HG02759 (cell line): ENCODE measurements around the gene GSTT4.
"Not testable (repeated sequence)": the region's sequence is repeated elsewhere in the genome, so short reads cannot be mapped to it uniquely, and the experiment has no call there.

ENCODE experiments used
- ATAC-seq: cut with Tn5 transposase; IDR thresholded peaks from one replicate; pipeline ENCODE4 v1.9.1; 2021; ENCODE audit warnings: mild to moderate bottlenecking, moderate library complexity; ENCODE audit not compliant: unreplicated experiment

The GSTT4 gene

GRCh38 chr22:24005201-24005600 is at the start of gene GSTT4:
TSS of gene GSTT4 (minus strand) at chr22:24005453. CDS start at chr22:24005356, 97 bp downstream.
- no peak for ATAC-seq

GRCh38 chr22:24054356-24054755 is 49.1 kb upstream of the GSTT4 start:
- no peak for ATAC-seq

GRCh38 chr22:24053481-24054226 is 48.4 kb upstream of the GSTT4 start:
- ATAC-seq: peak; percentile 68

- no peak for ATAC-seq
Observed at GRCh38 chr22:24051568-24051967, 46.3 kb upstream of the GSTT4 start.

- no peak for ATAC-seq
Observed at GRCh38 chr22:24051028-24051427, 45.8 kb upstream of the GSTT4 start.

- ATAC-seq: no peak
Observed at GRCh38 chr22:24049978-24050377, 44.7 kb upstream of the GSTT4 start.

- no peak for ATAC-seq
Observed at GRCh38 chr22:24049211-24049610, 44.0 kb upstream of the GSTT4 start.

GRCh38 chr22:24046024-24046423 is 40.8 kb upstream of the GSTT4 start:
- ATAC-seq: no peak

- no peak for ATAC-seq
Observed at GRCh38 chr22:24043958-24044357, 38.7 kb upstream of the GSTT4 start.

- not testable (repeated sequence) for ATAC-seq
Observed at GRCh38 chr22:24043465-24043864, 38.2 kb upstream of the GSTT4 start.

GRCh38 chr22:24040946-24041345 is 35.7 kb upstream of the GSTT4 start:
- ATAC-seq: no peak

- no peak for ATAC-seq
Observed at GRCh38 chr22:24039046-24039445, 33.8 kb upstream of the GSTT4 start.

- no peak for ATAC-seq
Observed at GRCh38 chr22:24037851-24038765, 32.9 kb upstream of the GSTT4 start.

GRCh38 chr22:24035296-24035695 is 30.0 kb upstream of the GSTT4 start:
- no peak for ATAC-seq

- ATAC-seq: no peak
Observed at GRCh38 chr22:24033731-24034130, 28.5 kb upstream of the GSTT4 start.

GRCh38 chr22:24030186-24030702 is 25.0 kb upstream of the GSTT4 start:
- no peak for ATAC-seq

GRCh38 chr22:24029304-24029703 is 24.1 kb upstream of the GSTT4 start:
- ATAC-seq: no peak

GRCh38 chr22:24028533-24028932 is 23.3 kb upstream of the GSTT4 start:
- no peak for ATAC-seq

- no peak for ATAC-seq
Observed at GRCh38 chr22:24027991-24028390, 22.7 kb upstream of the GSTT4 start.

GRCh38 chr22:24027389-24027975 is 22.2 kb upstream of the GSTT4 start:
- ATAC-seq: no peak

GRCh38 chr22:24026733-24027132 is 21.5 kb upstream of the GSTT4 start:
- ATAC-seq: no peak
